ENCODE results near the gene MAPK6.

The MAPK6 gene

GRCh38 chr15:52083603-52084002 lies 64.6 kb downstream of the MAPK6 start:
- Histone ChIP-seq H3K79me2 (ENCODE audit: insufficient read depth, low read length) (no peaks in the 10 kb centered on the region), H3K9me3 (ENCODE audit: low read length) (peaks cover 7% of the 10 kb centered on the region; the same call in 1 of the 2 replicates), H3K27ac (ENCODE audit: low read depth, low read length, poor library complexity, severe bottlenecking) (no peak overlapping the region), H3K9me2 (ENCODE audit: low read depth, low read length) (no peaks in the 10 kb centered on the region), H3K27me3 (ENCODE audit: insufficient read depth, low read length) (peaks cover 3% of the 10 kb centered on the region; the same call in 1 of the 2 replicates), H3K9ac (ENCODE audit: low read length) (no peak overlapping the region), H3K36me3 (ENCODE audit: insufficient read depth, low read length) (no peaks in the 10 kb centered on the region), H3K4me1 (ENCODE audit: insufficient read depth, low read length, severe bottlenecking) (no peaks in the 10 kb centered on the region), H3K4me2 (ENCODE audit: low read length) (no peak overlapping the region), H2AFZ (ENCODE audit: low read length) (no peak overlapping the region), H3F3A (ENCODE audit: insufficient read depth, low read length) (no peaks in the 10 kb centered on the region), H3K4me3 (ENCODE audit: low read depth, low read length, poor library complexity, severe bottlenecking) (no peak overlapping the region), H4K20me1 (ENCODE audit: insufficient read depth, low read length) (no peaks in the 10 kb centered on the region)
- TF ChIP-seq EZH2 (IDR thresholded peaks at IDR 0.05; ENCODE audit: borderline replicate concordance, low read length) (no peak), CTCF (IDR thresholded peaks at IDR 0.05; ENCODE audit: low read length) (no peak)

DNA sequence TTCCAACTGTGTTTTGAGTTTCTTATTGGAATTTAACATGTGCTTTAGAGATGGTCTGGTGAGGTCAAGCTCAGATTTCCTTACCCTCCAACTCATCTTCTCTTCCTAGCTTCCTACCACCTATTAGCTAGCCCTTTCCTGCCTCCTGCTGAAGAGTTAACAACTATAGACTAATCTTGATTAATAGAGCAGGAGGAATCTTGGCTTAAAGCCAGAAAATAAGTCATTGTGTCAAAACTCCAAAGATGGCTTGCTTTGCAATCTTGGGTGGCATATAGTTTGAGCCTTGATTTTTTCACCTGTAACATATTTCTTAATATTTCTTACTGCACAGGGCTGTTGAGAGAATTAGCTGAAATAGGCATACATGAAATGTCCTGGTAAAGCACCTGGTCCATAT lies 66.3 kb downstream of the MAPK6 start:
- TF ChIP-seq EZH2 (IDR thresholded peaks at IDR 0.05; ENCODE audit: borderline replicate concordance, low read length) (no peak), CTCF (IDR thresholded peaks at IDR 0.05; ENCODE audit: low read length) (no peak)
- Histone ChIP-seq H3K4me3 (ENCODE audit: low read depth, low read length, poor library complexity, severe bottlenecking) (no peak overlapping the region), H2AFZ (ENCODE audit: low read length) (no peak overlapping the region), H3K9me2 (ENCODE audit: low read depth, low read length) (no peaks in the 10 kb centered on the region), H3K4me2 (ENCODE audit: low read length) (no peak overlapping the region), H3K27ac (ENCODE audit: low read depth, low read length, poor library complexity, severe bottlenecking) (no peak overlapping the region), H3K9ac (ENCODE audit: low read length) (no peak overlapping the region), H3K4me1 (ENCODE audit: insufficient read depth, low read length, severe bottlenecking) (no peaks in the 10 kb centered on the region), H4K20me1 (ENCODE audit: insufficient read depth, low read length) (no peaks in the 10 kb centered on the region), H3K27me3 (ENCODE audit: insufficient read depth, low read length) (peaks cover 3% of the 10 kb centered on the region; the same call in 1 of the 2 replicates), H3K9me3 (ENCODE audit: low read length) (peaks cover 11% of the 10 kb centered on the region; the same call in 1 of the 2 replicates), H3K36me3 (ENCODE audit: insufficient read depth, low read length) (no peaks in the 10 kb centered on the region), H3K79me2 (ENCODE audit: insufficient read depth, low read length) (no peaks in the 10 kb centered on the region), H3F3A (ENCODE audit: insufficient read depth, low read length) (no peaks in the 10 kb centered on the region)

DNA sequence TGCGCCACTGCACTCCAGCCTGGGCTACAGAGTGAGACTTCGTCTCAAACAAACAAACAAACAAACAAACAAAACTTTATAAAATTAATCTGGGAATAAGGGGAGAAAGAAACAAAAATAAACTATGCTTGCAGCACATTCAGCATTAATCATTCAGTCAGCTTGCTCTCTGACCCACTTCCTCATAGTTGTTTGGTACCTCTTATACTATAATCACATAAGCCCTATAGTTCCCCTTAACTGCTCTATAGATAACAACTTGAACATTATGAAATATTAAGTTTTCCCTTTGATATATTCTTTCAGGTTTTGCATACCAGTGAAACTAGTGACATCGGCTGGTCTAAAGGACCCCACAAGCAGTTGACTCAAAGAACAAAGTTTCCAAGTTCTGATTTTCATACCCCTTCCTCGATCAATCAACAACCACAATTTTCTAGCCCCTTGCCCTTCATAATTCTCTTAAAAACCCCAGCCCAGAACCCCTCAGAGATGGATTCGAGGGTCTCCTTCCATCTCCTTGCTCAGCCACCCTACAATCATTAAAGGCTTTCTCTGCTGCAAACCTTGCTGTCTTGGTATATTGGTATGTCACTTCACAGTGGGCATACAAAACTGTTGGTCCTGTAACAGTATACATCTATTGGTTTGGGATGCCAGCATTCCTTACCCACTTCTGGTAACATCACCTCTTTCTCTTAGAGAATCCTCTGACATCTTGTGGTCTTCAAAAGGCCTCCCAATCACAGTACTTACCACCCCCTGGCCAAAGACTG lies 67.2 kb downstream of the MAPK6 start:
- TF ChIP-seq EZH2 (IDR thresholded peaks at IDR 0.05; ENCODE audit: borderline replicate concordance, low read length) (no peak), CTCF (IDR thresholded peaks at IDR 0.05; ENCODE audit: low read length) (no peak)

More for the DNA sequence above, 67.2 kb downstream of the MAPK6 start:
- H3K79me2 ChIP-seq (ENCODE audit: insufficient read depth, low read length): no peaks in the 10 kb centered on the region
- no peak overlapping the region for H2AFZ ChIP-seq (ENCODE audit: low read length)
- H3K4me2 ChIP-seq (ENCODE audit: low read length): no peak overlapping the region
- H3F3A ChIP-seq (ENCODE audit: insufficient read depth, low read length): no peaks in the 10 kb centered on the region
- H3K4me3 ChIP-seq (ENCODE audit: low read depth, low read length, poor library complexity, severe bottlenecking): no peak overlapping the region
- peaks cover 15% of the 10 kb centered on the region; the same call in 1 of the 2 replicates for H3K9me3 ChIP-seq (ENCODE audit: low read length)
- no peaks in the 10 kb centered on the region for H3K9me2 ChIP-seq (ENCODE audit: low read depth, low read length)
- H3K27ac ChIP-seq (ENCODE audit: low read depth, low read length, poor library complexity, severe bottlenecking): no peak overlapping the region
- H3K4me1 ChIP-seq (ENCODE audit: insufficient read depth, low read length, severe bottlenecking): no peaks in the 10 kb centered on the region
- H3K9ac ChIP-seq (ENCODE audit: low read length): no peak overlapping the region
- H3K36me3 ChIP-seq (ENCODE audit: insufficient read depth, low read length): no peaks in the 10 kb centered on the region
- H3K27me3 ChIP-seq (ENCODE audit: insufficient read depth, low read length): peaks cover 3% of the 10 kb centered on the region; the same call in 1 of the 2 replicates
- no peaks in the 10 kb centered on the region for H4K20me1 ChIP-seq (ENCODE audit: insufficient read depth, low read length)
